ENCODE data around the gene CYP4F2. TPM values are rescaled to one million over a fixed set of nuclear protein-coding genes. Genes with fewer than 3 reads are reported as not detected.

The CYP4F2 gene
- total and polyA plus RNA-seq, 2 of the 8 experiments (the other 6 are each of a cell fraction or from before 2014, with no cell fraction given) = not detected

DNA sequence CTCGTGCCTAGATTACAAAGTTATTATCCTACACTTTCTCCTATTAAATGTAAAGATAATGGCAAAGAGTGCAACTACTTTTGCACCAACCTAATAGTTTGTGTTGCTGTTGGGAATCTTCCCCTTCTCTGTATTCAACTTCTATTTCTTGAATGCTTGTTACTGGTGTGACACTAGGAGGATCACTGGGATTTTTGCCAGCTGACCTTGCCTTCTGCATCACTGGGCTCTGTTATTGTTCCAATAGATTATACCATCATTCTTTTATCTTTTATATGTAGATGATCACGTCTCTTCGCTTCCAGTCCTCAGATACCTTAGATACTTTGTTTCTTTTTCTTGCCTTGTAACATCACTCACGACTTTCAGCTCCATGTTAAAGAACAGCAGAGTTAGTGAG is 47.4 kb upstream of the CYP4F2 start:
- H3K4me2 ChIP-seq (ENCODE audit: insufficient read depth in 1 of 2, low read depth in 2 of 2, low read length in 2 of 2) = no peak overlapping the region
- no peak overlapping the region for H4K91ac ChIP-seq (replicated peaks; ENCODE audit: insufficient read length, low read length)
- H3K4me1 ChIP-seq (replicated peaks in 1 of 4; ENCODE audit: control insufficient read depth in 3 of 4, insufficient read depth in 4 of 4, low read length in 3 of 4) = no peaks in the 10 kb centered on the region
- no peak overlapping the region for H3K4me3 ChIP-seq (ENCODE audit: extremely low read depth in 1 of 4, insufficient read depth in 2 of 4, low read depth in 3 of 4, low read length in 4 of 4)
- no peak overlapping the region for H4K5ac ChIP-seq (ENCODE audit: insufficient read length, low read depth, low read length)
- H3K14ac ChIP-seq (ENCODE audit: insufficient read length) = no peak overlapping the region
- ChIA-PET CTCF (ENCODE audit: partially characterized antibody) (no interaction called here), POLR2A (ENCODE audit: partially characterized antibody) (no interaction called here)
- no peak for FAIRE-seq
- no peak overlapping the region for H3K9ac ChIP-seq (replicated peaks in 1 of 4; ENCODE audit: extremely low read depth in 1 of 4, low read depth in 3 of 4, low read length in 3 of 4)
- H3K9me3 ChIP-seq (ENCODE audit: insufficient read depth in 2 of 2, low read depth in 1 of 2, low read length in 1 of 2) = peaks cover 55 to 60% of the 10 kb centered on the region in 2 experiments
- TF ChIP-seq EZH2 (IDR thresholded peaks at IDR 0.05; ENCODE audit: low read depth, low read length, severe bottlenecking) (no peak), BACH1 (IDR thresholded peaks at IDR 0.05; ENCODE audit: low read length) (no peak), TAF7 (optimal IDR thresholded peaks at IDR 0.05; ENCODE audit: borderline replicate concordance, low read depth, low read length) (no peak), KDM5A (IDR thresholded peaks at IDR 0.05; ENCODE audit: low read length) (no peak), HDAC6 (IDR thresholded peaks at IDR 0.05; ENCODE audit: low read depth, low read length) (no peak), CREB1 (IDR thresholded peaks at IDR 0.05) (no peak), RAD21 (IDR thresholded peaks at IDR 0.05 in 1 of 2, conservative IDR thresholded peaks at IDR 0.05 in 1 of 2; ENCODE audit: low read depth in 2 of 2, low read length in 2 of 2) (no peak), PHF8 (conservative IDR thresholded peaks at IDR 0.05; ENCODE audit: low read depth, low read length) (no peak)
- TF ChIP-seq, protein P1, sequence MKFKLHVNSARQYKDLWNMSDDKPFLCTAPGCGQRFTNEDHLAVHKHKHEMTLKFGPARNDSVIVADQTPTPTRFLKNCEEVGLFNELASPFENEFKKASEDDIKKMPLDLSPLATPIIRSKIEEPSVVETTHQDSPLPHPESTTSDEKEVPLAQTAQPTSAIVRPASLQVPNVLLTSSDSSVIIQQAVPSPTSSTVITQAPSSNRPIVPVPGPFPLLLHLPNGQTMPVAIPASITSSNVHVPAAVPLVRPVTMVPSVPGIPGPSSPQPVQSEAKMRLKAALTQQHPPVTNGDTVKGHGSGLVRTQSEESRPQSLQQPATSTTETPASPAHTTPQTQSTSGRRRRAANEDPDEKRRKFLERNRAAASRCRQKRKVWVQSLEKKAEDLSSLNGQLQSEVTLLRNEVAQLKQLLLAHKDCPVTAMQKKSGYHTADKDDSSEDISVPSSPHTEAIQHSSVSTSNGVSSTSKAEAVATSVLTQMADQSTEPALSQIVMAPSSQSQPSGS (IDR thresholded peaks at IDR 0.05; ENCODE audit: low read length) = no peak
- no peak overlapping the region for H3K4ac ChIP-seq (replicated peaks; ENCODE audit: insufficient read length, low read depth, low read length)
- H3K27me3 ChIP-seq (replicated peaks in 1 of 4; ENCODE audit: control insufficient read depth in 3 of 4, extremely low read depth in 1 of 4, insufficient read depth in 3 of 4, low read length in 3 of 4) = no peaks in the 10 kb centered on the region
- no peak overlapping the region for H2AFZ ChIP-seq (ENCODE audit: low read length)
- H3K36me3 ChIP-seq (ENCODE audit: control insufficient read depth in 2 of 4, insufficient read depth in 4 of 4, low read length in 3 of 4) = no peaks in the 10 kb centered on the region
- WGBS, 2 experiments (ENCODE audit: extremely low coverage in 1 of 2, insufficient coverage in 1 of 2, insufficient read length in 1 of 2, insufficient replicate concordance in 2 of 2, low coverage in 1 of 2, low lambda C conversion rate in 2 of 2, missing lambda C conversion rate in 1 of 2) = 32% methylated on average over 4 of the region's 4 CpGs; no CpG with 5 or more reads in 1 of the 2 experiments
- no peak for DNase-seq (ENCODE audit: low read depth in 1 of 2, low spot score in 2 of 2)
- no peak overlapping the region for H2BK12ac ChIP-seq (ENCODE audit: low read depth, low read length)
- H3K56ac ChIP-seq (replicated peaks; ENCODE audit: insufficient read length, low read depth, low read length) = no peak overlapping the region
- H3K23me2 ChIP-seq (ENCODE audit: low read depth, low read length) = no peaks in the 10 kb centered on the region
- H4K8ac ChIP-seq (ENCODE audit: extremely low read depth, insufficient read depth, low read length) = no peak overlapping the region
- no peak overlapping the region for H2BK15ac ChIP-seq (ENCODE audit: low read length)
- no peak overlapping the region for H2BK5ac ChIP-seq (ENCODE audit: low read depth, low read length)
- H2AK5ac ChIP-seq (ENCODE audit: low read depth, low read length) = no peak overlapping the region
- no peaks in the 10 kb centered on the region for H4K20me1 ChIP-seq (replicated peaks in 1 of 2; ENCODE audit: control insufficient read depth in 1 of 2, insufficient read depth in 2 of 2, low read length in 2 of 2)
- H3K79me1 ChIP-seq (ENCODE audit: low read depth, low read length) = no peaks in the 10 kb centered on the region
- H3K23ac ChIP-seq (ENCODE audit: insufficient read length) = no peak overlapping the region
- H3K79me2 ChIP-seq (ENCODE audit: control insufficient read depth in 1 of 2, insufficient read depth in 2 of 2, low read length in 2 of 2) = no peaks in the 10 kb centered on the region
- H3K18ac ChIP-seq (ENCODE audit: extremely low read depth, low read length) = no peak overlapping the region
- no peak overlapping the region for H3K27ac ChIP-seq (ENCODE audit: low read depth, low read length)
- H2BK120ac ChIP-seq (replicated peaks; ENCODE audit: low read depth, low read length) = no peak overlapping the region
- H2BK20ac ChIP-seq (ENCODE audit: low read length) = no peak overlapping the region

Measured in H1 (cell line).